ENCODE results near the gene PKD2L2.
"Not testable (repeated sequence)": the region's sequence is repeated elsewhere in the genome, so short reads cannot be mapped to it uniquely, and the experiment has no call there.

Gene PKD2L2

DNA sequence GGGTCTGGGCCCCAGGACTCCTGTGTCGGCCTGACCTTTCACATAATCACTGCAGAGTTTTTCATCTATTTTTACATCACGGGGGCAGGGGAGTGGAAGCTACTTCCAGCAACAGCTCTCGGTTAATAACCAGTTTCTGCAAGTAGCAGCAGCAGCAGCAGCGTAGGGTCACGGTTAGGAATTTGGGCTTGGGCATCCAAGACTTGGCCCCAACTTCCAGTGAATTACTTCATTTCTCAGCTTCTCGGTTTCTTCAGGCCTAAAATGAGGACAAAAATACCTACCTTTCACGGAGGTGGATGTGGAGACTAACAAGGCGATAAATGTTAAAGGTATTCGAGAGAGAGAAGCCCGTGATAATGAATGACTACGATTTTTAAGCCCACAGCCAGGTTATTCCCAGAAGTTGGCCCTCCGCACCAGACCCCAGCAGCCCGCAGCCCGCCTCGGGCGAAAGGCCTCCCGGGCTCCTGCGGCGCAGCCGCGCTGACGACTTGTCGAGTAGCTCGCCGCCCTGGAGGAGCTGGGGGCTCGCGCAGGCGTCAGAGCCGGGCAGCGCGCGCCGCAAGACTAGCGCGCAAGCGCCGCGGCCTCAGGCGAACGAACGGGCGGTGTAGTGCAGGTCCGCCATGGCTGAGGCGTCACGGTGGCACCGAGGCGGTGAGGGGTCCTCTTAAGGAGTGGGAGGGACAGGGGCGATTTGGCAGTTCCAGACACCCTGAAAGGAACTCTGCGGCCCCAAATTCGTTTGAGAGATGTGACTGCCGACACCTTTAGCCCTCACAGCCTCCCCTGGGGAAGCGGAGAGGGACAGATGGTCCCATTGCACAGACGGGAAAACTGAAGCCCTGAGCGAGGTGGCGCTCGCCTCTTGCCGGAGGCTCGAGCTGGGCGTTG, at the start of gene PKD2L2:
Gene PKD2L2 (plus strand): TSS at position 595 of the 897 bp plus-strand sequence. CDS start 35 bp downstream, at position 630.
- Mint-ChIP-seq H3K9me3 (no peaks in the 10 kb centered on the region), H3K27ac (peak within 1 kb of the TSS; percentile 96), H3K4me1 (ENCODE audit: low read depth) (peaks cover 18% of the 10 kb centered on the region), H3K27me3 (ENCODE audit: low read depth) (peaks cover 3% of the 10 kb centered on the region), H3K4me3 (peak within 1 kb of the TSS; percentile 81), H3K36me3 (ENCODE audit: low read depth) (no peaks in the 10 kb centered on the region)

DNA sequence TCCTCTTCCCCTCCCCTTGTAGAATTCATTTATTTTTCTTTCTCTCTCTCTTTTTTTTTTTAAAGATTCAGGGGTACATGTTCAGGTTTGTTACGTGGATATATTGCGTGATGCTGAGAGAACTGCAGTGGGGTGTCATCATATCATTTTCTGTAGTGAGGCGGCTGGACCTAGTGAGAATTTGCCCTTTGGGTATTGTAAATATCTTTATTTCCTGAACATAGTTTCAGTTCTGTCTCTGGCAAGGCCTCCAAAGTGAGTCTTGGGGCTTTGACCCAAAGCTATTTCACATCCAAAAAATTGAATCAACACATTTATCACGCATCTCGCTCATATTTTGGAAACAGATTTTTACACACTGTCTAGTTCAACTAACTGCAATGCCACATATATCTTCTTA, 47.0 kb upstream of the PKD2L2 start:
- no peak overlapping the region for H3K4me3 Mint-ChIP-seq
- H3K9me3 Mint-ChIP-seq, result no peaks in the 10 kb centered on the region
- H3K27ac Mint-ChIP-seq, result no peak overlapping the region
- peaks cover 7% of the 10 kb centered on the region for H3K27me3 Mint-ChIP-seq (ENCODE audit: low read depth)
- no peaks in the 10 kb centered on the region for H3K36me3 Mint-ChIP-seq (ENCODE audit: low read depth)
- no peaks in the 10 kb centered on the region for H3K4me1 Mint-ChIP-seq (ENCODE audit: low read depth)

GRCh38 chr5:137843676-137844299, 45.5 kb upstream of the PKD2L2 start:
- H3K9me3 Mint-ChIP-seq, result no peaks in the 10 kb centered on the region
- no peak overlapping the region for H3K4me3 Mint-ChIP-seq
- peaks cover 3% of the 10 kb centered on the region for H3K27me3 Mint-ChIP-seq (ENCODE audit: low read depth)
- no peak overlapping the region for H3K27ac Mint-ChIP-seq
- H3K36me3 Mint-ChIP-seq (ENCODE audit: low read depth), result no peaks in the 10 kb centered on the region
- H3K4me1 Mint-ChIP-seq (ENCODE audit: low read depth), result no peaks in the 10 kb centered on the region

GRCh38 chr5:137845472-137845871, 43.8 kb upstream of the PKD2L2 start:
- H3K27ac Mint-ChIP-seq, result no peak overlapping the region
- H3K9me3 Mint-ChIP-seq, result no peaks in the 10 kb centered on the region
- no peaks in the 10 kb centered on the region for H3K4me1 Mint-ChIP-seq (ENCODE audit: low read depth)
- H3K36me3 Mint-ChIP-seq (ENCODE audit: low read depth), result no peaks in the 10 kb centered on the region
- H3K4me3 Mint-ChIP-seq, result no peak overlapping the region
- H3K27me3 Mint-ChIP-seq (ENCODE audit: low read depth), result no peaks in the 10 kb centered on the region

DNA sequence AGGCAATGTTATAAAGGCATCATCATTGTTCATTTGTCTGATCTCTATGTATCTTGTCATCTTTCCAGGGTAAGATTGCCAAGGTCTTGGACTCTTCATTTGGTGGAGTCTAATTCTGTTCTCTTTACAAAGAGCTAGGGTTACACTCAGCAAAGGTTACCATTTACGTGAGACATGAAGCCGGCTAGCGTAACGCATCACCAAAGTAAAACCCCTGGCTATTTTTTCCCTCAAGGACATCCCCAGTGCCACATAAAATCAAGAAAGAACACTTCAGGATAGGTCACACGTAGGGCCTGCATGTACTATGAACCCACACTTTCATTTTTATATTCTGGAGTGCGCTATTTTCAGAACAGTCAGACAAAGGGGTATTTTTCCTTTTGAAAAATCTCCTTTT, 41.6 kb upstream of the PKD2L2 start:
- H3K36me3 Mint-ChIP-seq (ENCODE audit: low read depth), result no peaks in the 10 kb centered on the region
- H3K4me1 Mint-ChIP-seq (ENCODE audit: low read depth), result no peaks in the 10 kb centered on the region
- H3K9me3 Mint-ChIP-seq, result no peaks in the 10 kb centered on the region
- no peak overlapping the region for H3K4me3 Mint-ChIP-seq
- no peak overlapping the region for H3K27ac Mint-ChIP-seq
- H3K27me3 Mint-ChIP-seq (ENCODE audit: low read depth), result no peaks in the 10 kb centered on the region

DNA sequence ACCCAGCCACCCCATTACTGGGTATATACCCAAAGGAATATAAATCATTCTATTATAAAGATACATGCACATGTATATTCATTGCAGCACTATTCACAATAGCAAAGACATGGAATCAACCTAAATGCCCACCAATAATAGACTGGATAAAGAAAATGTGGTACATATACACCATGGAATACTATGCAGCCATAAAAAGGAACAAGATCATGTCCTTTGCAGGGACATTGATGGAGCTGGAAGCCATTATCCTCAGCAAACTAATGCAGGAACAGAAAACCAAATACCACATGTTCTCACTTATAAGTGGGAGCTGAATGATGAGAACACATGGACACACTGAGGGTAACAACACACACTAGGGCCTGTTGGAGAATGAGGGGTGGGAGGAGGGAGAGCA, 36.1 kb upstream of the PKD2L2 start:
- H3K4me1 Mint-ChIP-seq (ENCODE audit: low read depth); H3K4me3 Mint-ChIP-seq; H3K27ac Mint-ChIP-seq; H3K36me3 Mint-ChIP-seq (ENCODE audit: low read depth); H3K9me3 Mint-ChIP-seq; H3K27me3 Mint-ChIP-seq (ENCODE audit: low read depth): not testable (repeated sequence)

DNA sequence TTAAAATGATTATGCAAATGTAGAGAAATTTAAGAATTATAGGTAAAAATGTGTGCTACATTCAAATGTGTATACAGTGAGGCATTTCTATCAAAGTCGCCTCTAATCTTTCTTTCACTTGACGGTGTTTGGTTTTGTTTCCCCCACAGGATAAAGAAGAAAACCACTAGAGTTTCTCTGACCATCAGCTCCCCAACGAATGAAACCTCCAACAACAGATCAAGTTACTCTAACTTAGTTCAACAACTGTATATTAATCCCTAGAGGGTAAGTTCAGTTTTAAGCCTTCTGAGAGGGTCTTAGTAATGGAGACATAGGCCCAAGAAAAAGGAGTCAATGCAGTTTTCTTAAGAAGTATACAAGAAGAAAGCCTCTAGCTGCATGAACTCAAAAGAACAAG, 33.1 kb upstream of the PKD2L2 start:
- H3K27me3 Mint-ChIP-seq (ENCODE audit: low read depth), result peaks cover 4% of the 10 kb centered on the region

DNA sequence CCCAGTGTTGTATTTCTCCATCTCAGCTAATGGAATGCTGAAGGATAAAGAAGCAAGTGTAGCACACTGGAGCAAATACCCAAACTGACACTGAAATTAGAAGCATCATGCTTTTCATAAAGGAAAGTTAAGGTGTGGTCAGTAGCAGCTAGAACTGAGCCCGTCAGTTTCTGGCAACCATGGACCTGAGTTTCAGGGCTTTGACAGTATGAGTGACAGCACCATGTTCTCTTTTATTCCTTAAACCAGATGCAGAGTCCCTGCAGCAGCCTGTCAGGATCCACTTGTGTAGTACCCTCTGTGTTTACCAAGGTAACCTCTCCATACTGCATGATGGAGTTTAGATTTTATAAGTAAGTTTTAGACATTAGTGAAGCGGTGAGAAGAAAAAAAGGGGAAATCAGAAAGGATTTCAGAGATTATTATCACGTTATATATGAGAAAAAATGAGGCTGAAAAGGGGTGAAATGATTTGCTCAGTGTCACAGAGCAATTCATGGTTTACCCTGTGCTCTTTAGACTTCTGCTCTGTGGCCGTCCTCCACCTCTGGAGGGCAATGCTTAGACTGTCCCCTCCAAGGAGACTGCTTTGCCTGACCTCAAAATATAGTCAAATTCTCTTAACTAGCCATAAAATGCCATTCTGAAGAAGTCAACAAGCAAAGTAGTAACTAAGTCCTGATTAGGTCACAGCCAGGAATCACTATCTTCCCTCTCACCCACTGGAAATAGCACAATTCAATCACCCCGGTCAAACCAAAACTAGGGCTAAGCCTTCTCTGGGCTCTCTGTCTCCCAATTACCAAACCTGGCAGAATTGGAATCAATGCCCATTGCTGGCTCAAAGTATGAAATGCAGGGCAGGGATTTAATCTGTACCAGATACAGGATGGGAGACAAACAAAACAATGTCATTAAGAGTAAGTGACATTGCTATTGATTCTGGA, 32.1 kb upstream of the PKD2L2 start:
- H3K4me3 Mint-ChIP-seq, result no peak overlapping the region
- peaks cover 7% of the 10 kb centered on the region for H3K27me3 Mint-ChIP-seq (ENCODE audit: low read depth)

More for the DNA sequence above, 33.1 kb upstream of the PKD2L2 start:
- H3K4me1 Mint-ChIP-seq (ENCODE audit: low read depth), result peaks cover 9% of the 10 kb centered on the region
- no peaks in the 10 kb centered on the region for H3K36me3 Mint-ChIP-seq (ENCODE audit: low read depth)
- H3K4me3 Mint-ChIP-seq, result no peak overlapping the region
- H3K9me3 Mint-ChIP-seq, result no peaks in the 10 kb centered on the region
- H3K27ac Mint-ChIP-seq, result no peak overlapping the region

GRCh38 chr5:137858223-137858916, 30.9 kb upstream of the PKD2L2 start:
- Mint-ChIP-seq H3K27ac (no peak overlapping the region), H3K4me1 (ENCODE audit: low read depth) (peaks cover 13% of the 10 kb centered on the region), H3K27me3 (ENCODE audit: low read depth) (peaks cover 7% of the 10 kb centered on the region), H3K9me3 (no peaks in the 10 kb centered on the region), H3K36me3 (ENCODE audit: low read depth) (peaks cover 1% of the 10 kb centered on the region), H3K4me3 (peak overlapping the region; percentile 29)

More for the DNA sequence above, 32.1 kb upstream of the PKD2L2 start:
- H3K4me1 Mint-ChIP-seq (ENCODE audit: low read depth), result peaks cover 13% of the 10 kb centered on the region
- H3K9me3 Mint-ChIP-seq, result no peaks in the 10 kb centered on the region
- peaks cover 1% of the 10 kb centered on the region for H3K36me3 Mint-ChIP-seq (ENCODE audit: low read depth)
- H3K27ac Mint-ChIP-seq, result no peak overlapping the region

DNA sequence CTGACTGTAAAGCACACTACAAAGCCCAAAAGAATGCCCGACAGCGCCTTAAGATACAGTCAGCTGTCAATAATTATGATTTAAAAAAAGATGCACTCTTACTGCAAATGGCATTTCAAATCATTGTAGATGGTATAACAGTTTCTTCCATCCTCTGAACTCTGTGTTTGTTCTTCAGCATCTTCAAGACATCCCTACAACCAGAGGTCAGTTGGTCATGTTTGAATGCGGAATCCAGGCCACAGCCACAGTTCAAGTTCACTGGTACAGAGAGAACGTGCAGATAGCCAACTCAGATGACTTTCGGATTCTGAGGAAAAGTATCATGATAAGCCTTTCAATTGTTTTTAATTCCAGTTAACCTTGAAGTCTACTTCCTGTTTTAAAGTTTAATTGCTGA, 30.3 kb upstream of the PKD2L2 start:
- Mint-ChIP-seq H3K36me3 (ENCODE audit: low read depth) (peaks cover 1% of the 10 kb centered on the region), H3K4me3 (no peak overlapping the region), H3K27ac (no peak overlapping the region), H3K9me3 (no peaks in the 10 kb centered on the region), H3K27me3 (ENCODE audit: low read depth) (peaks cover 7% of the 10 kb centered on the region), H3K4me1 (ENCODE audit: low read depth) (peaks cover 13% of the 10 kb centered on the region)

DNA sequence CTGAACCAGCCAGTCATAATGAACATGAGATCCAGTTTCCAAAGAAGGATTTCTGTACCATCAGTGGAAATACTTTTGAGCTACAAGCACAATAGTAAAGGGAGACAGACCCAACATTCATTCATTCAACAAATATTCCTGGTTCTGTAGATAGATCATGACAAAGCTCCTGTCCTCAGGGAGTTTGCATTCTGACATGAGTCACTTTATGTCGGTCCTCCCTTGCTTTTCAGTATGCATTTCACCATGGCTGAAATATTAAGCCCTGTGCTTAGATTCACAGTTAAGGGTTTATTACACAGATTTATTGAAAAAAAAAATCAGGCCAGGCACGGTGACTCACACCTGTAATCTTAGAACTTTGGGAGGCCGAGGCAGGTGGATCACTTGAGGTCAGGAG, 27.0 kb upstream of the PKD2L2 start:
- Mint-ChIP-seq H3K27me3 (ENCODE audit: low read depth) (peaks cover 8% of the 10 kb centered on the region), H3K4me1 (ENCODE audit: low read depth) (peaks cover 13% of the 10 kb centered on the region), H3K9me3 (no peaks in the 10 kb centered on the region), H3K36me3 (ENCODE audit: low read depth) (peaks cover 1% of the 10 kb centered on the region), H3K4me3 (no peak overlapping the region), H3K27ac (no peak overlapping the region)

DNA sequence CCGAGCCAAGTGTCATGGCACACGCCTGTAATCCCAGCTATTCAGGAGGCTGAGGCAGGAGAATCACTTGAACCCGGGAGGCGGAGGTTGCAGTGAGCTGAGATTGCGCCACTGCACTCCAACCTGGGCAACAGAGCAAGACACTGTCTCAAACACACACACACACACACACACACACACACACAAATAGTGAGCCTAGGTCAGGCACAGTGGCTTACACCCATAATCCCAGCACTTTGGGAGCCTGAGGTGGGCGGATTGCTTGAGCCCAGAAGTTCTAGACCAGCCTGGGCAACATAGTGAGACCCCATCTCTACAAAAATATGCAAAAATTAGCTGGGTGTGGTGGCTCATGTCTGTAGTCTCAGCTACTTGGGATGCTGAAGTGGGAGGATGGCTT, 25.6 kb upstream of the PKD2L2 start:
- not testable (repeated sequence) for H3K27ac Mint-ChIP-seq; H3K4me1 Mint-ChIP-seq (ENCODE audit: low read depth); H3K4me3 Mint-ChIP-seq; H3K36me3 Mint-ChIP-seq (ENCODE audit: low read depth); H3K9me3 Mint-ChIP-seq; H3K27me3 Mint-ChIP-seq (ENCODE audit: low read depth)

GRCh38 chr5:137866541-137867388, 22.5 kb upstream of the PKD2L2 start:
- peaks cover 6% of the 10 kb centered on the region for H3K27me3 Mint-ChIP-seq (ENCODE audit: low read depth)
- H3K27ac Mint-ChIP-seq, result no peak overlapping the region
- H3K4me3 Mint-ChIP-seq, result no peak overlapping the region
- H3K9me3 Mint-ChIP-seq, result no peaks in the 10 kb centered on the region
- peaks cover under 1% of the 10 kb centered on the region for H3K36me3 Mint-ChIP-seq (ENCODE audit: low read depth)
- peaks cover 6% of the 10 kb centered on the region for H3K4me1 Mint-ChIP-seq (ENCODE audit: low read depth)
